ENCODE measurements around the gene ERVK3-1. TPM values are rescaled to one million over a fixed set of nuclear protein-coding genes. Genes with fewer than 3 reads are reported as not detected.
"Not testable (repeated sequence)": the region's sequence is repeated elsewhere in the genome, so short reads cannot be mapped to it uniquely, and the experiment has no call there.

ERVK3-1 gene
- total and polyA plus RNA-seq, 9 donors, result 28.8 to 37.1 (median 31.8) TPM

- no CpG with 5 or more reads among the region's 7 CpGs for WGBS (ENCODE audit: insufficient coverage)
- H3K36me3 ChIP-seq (ENCODE audit: control insufficient read depth, insufficient read depth, low read length), result peaks cover 74% of the 10 kb centered on the region
- no peaks in the 10 kb centered on the region for H3K27me3 ChIP-seq (ENCODE audit: control insufficient read depth, insufficient read depth, low read length)
- H3K4me1 ChIP-seq (ENCODE audit: control insufficient read depth, insufficient read depth, low read length), result no peaks in the 10 kb centered on the region
- DNase-seq, result no peak
- H3K9me3 ChIP-seq (replicated peaks; ENCODE audit: control insufficient read depth, low read depth, low read length), result peaks cover 36% of the 10 kb centered on the region
- H3K27ac ChIP-seq (ENCODE audit: low read length), result no peak overlapping the region
- H3K4me3 ChIP-seq (ENCODE audit: low read length), result no peak overlapping the region
Observed at GRCh38 chr19:58296104-58296503, 9.1 kb upstream of the ERVK3-1 start.

- peaks cover 34% of the 10 kb centered on the region for H3K36me3 ChIP-seq (ENCODE audit: control insufficient read depth, insufficient read depth, low read length)
- no peak overlapping the region for H3K27ac ChIP-seq (ENCODE audit: low read length)
- H3K27me3 ChIP-seq (ENCODE audit: control insufficient read depth, insufficient read depth, low read length), result no peaks in the 10 kb centered on the region
- no peak overlapping the region for H3K4me3 ChIP-seq (ENCODE audit: low read length)
- 88% methylated on average over 7 of the region's 7 CpGs for WGBS (ENCODE audit: insufficient coverage)
- peaks cover 4% of the 10 kb centered on the region for H3K9me3 ChIP-seq (replicated peaks; ENCODE audit: control insufficient read depth, low read depth, low read length)
- DNase-seq, result no peak
- H3K4me1 ChIP-seq (ENCODE audit: control insufficient read depth, insufficient read depth, low read length), result peaks cover under 1% of the 10 kb centered on the region
Observed at GRCh38 chr19:58300620-58301019, 4.6 kb upstream of the ERVK3-1 start.

- Histone ChIP-seq H3K9me3 (replicated peaks; ENCODE audit: control insufficient read depth, low read depth, low read length) (no peaks in the 10 kb centered on the region), H3K27me3 (ENCODE audit: control insufficient read depth, insufficient read depth, low read length) (no peaks in the 10 kb centered on the region), H3K4me3 (ENCODE audit: low read length) (no peak overlapping the region), H3K36me3 (ENCODE audit: control insufficient read depth, insufficient read depth, low read length) (peaks cover 38% of the 10 kb centered on the region), H3K4me1 (ENCODE audit: control insufficient read depth, insufficient read depth, low read length) (peaks cover 5% of the 10 kb centered on the region), H3K27ac (ENCODE audit: low read length) (peak overlapping the region; percentile 71)
- 100% methylated on average over 1 of the region's 7 CpGs for WGBS (ENCODE audit: insufficient coverage)
- DNase-seq, result no peak
Observed at GRCh38 chr19:58304255-58304654, 922 bp upstream of the ERVK3-1 start.

GRCh38 chr19:58304748-58305064 lies 471 bp upstream of the ERVK3-1 start:
- Histone ChIP-seq H3K4me1 (ENCODE audit: control insufficient read depth, insufficient read depth, low read length) (peaks cover 5% of the 10 kb centered on the region), H3K4me3 (ENCODE audit: low read length) (peak overlapping the region; percentile 99), H3K27ac (ENCODE audit: low read length) (peak overlapping the region; percentile 71), H3K36me3 (ENCODE audit: control insufficient read depth, insufficient read depth, low read length) (peaks cover 38% of the 10 kb centered on the region), H3K27me3 (ENCODE audit: control insufficient read depth, insufficient read depth, low read length) (no peaks in the 10 kb centered on the region), H3K9me3 (replicated peaks; ENCODE audit: control insufficient read depth, low read depth, low read length) (no peaks in the 10 kb centered on the region)
- 0% methylated on average over 2 of the region's 7 CpGs for WGBS (ENCODE audit: insufficient coverage)
- no peak for DNase-seq

- Histone ChIP-seq H3K27me3 (ENCODE audit: control insufficient read depth, insufficient read depth, low read length) (no peaks in the 10 kb centered on the region), H3K27ac (ENCODE audit: low read length) (peak overlapping the region; percentile 94), H3K9me3 (replicated peaks; ENCODE audit: control insufficient read depth, low read depth, low read length) (no peaks in the 10 kb centered on the region), H3K36me3 (ENCODE audit: control insufficient read depth, insufficient read depth, low read length) (peaks cover 26% of the 10 kb centered on the region), H3K4me1 (ENCODE audit: control insufficient read depth, insufficient read depth, low read length) (peaks cover 5% of the 10 kb centered on the region), H3K4me3 (ENCODE audit: low read length) (peak overlapping the region; percentile 99)
- 58% methylated on average over 12 of the region's 12 CpGs for WGBS (ENCODE audit: insufficient coverage)
- no peak for DNase-seq
Observed at GRCh38 chr19:58305932-58306323, 751 bp downstream of the ERVK3-1 start.

GRCh38 chr19:58307736-58308135 lies 2.6 kb downstream of the ERVK3-1 start:
- Histone ChIP-seq H3K27ac (ENCODE audit: low read length) (no peak overlapping the region), H3K4me3 (ENCODE audit: low read length) (no peak overlapping the region), H3K27me3 (ENCODE audit: control insufficient read depth, insufficient read depth, low read length) (no peaks in the 10 kb centered on the region), H3K9me3 (replicated peaks; ENCODE audit: control insufficient read depth, low read depth, low read length) (no peaks in the 10 kb centered on the region), H3K36me3 (ENCODE audit: control insufficient read depth, insufficient read depth, low read length) (peaks cover 36% of the 10 kb centered on the region), H3K4me1 (ENCODE audit: control insufficient read depth, insufficient read depth, low read length) (peaks cover 5% of the 10 kb centered on the region)
- WGBS (ENCODE audit: insufficient coverage), result 80% methylated on average over 2 of the region's 4 CpGs
- DNase-seq, result no peak

- not testable (repeated sequence) for H3K27ac ChIP-seq (ENCODE audit: low read length); H3K4me1 ChIP-seq (ENCODE audit: control insufficient read depth, insufficient read depth, low read length); H3K9me3 ChIP-seq (replicated peaks; ENCODE audit: control insufficient read depth, low read depth, low read length); H3K4me3 ChIP-seq (ENCODE audit: low read length); H3K27me3 ChIP-seq (ENCODE audit: control insufficient read depth, insufficient read depth, low read length)
- no CpG with 5 or more reads among the region's 13 CpGs for WGBS (ENCODE audit: insufficient coverage)
- DNase-seq, result peak; percentile 27
- H3K36me3 ChIP-seq (ENCODE audit: control insufficient read depth, insufficient read depth, low read length), result peaks cover 59% of the 10 kb centered on the region
Observed at GRCh38 chr19:58310685-58311084, 5.5 kb downstream of the ERVK3-1 start.

- Histone ChIP-seq H3K27ac (ENCODE audit: low read length) (no peak overlapping the region), H3K9me3 (replicated peaks; ENCODE audit: control insufficient read depth, low read depth, low read length) (no peaks in the 10 kb centered on the region), H3K4me3 (ENCODE audit: low read length) (no peak overlapping the region), H3K4me1 (ENCODE audit: control insufficient read depth, insufficient read depth, low read length) (no peaks in the 10 kb centered on the region), H3K36me3 (ENCODE audit: control insufficient read depth, insufficient read depth, low read length) (peaks cover 63% of the 10 kb centered on the region), H3K27me3 (ENCODE audit: control insufficient read depth, insufficient read depth, low read length) (no peaks in the 10 kb centered on the region)
- DNase-seq, result no peak
- WGBS (ENCODE audit: insufficient coverage), result 89% methylated on average over 5 of the region's 7 CpGs
Observed at GRCh38 chr19:58311345-58311865, 6.2 kb downstream of the ERVK3-1 start.

- no peaks in the 10 kb centered on the region for H3K4me1 ChIP-seq (ENCODE audit: control insufficient read depth, insufficient read depth, low read length)
- no peaks in the 10 kb centered on the region for H3K27me3 ChIP-seq (ENCODE audit: control insufficient read depth, insufficient read depth, low read length)
- H3K27ac ChIP-seq (ENCODE audit: low read length), result no peak overlapping the region
- DNase-seq, result no peak
- no peak overlapping the region for H3K4me3 ChIP-seq (ENCODE audit: low read length)
- no peaks in the 10 kb centered on the region for H3K9me3 ChIP-seq (replicated peaks; ENCODE audit: control insufficient read depth, low read depth, low read length)
- WGBS (ENCODE audit: insufficient coverage), result 100% methylated on average over 1 of the region's 2 CpGs
- H3K36me3 ChIP-seq (ENCODE audit: control insufficient read depth, insufficient read depth, low read length), result peaks cover 44% of the 10 kb centered on the region
Observed at GRCh38 chr19:58315580-58315979, 10.4 kb downstream of the ERVK3-1 start.

GRCh38 chr19:58317476-58318072 lies 12.4 kb downstream of the ERVK3-1 start:
- peak; percentile 51 for DNase-seq
- H3K27me3 ChIP-seq (ENCODE audit: control insufficient read depth, insufficient read depth, low read length), result no peaks in the 10 kb centered on the region
- H3K27ac ChIP-seq (ENCODE audit: low read length), result no peak overlapping the region
- no peak overlapping the region for H3K4me3 ChIP-seq (ENCODE audit: low read length)
- H3K9me3 ChIP-seq (replicated peaks; ENCODE audit: control insufficient read depth, low read depth, low read length), result no peaks in the 10 kb centered on the region
- no peaks in the 10 kb centered on the region for H3K4me1 ChIP-seq (ENCODE audit: control insufficient read depth, insufficient read depth, low read length)
- peaks cover 31% of the 10 kb centered on the region for H3K36me3 ChIP-seq (ENCODE audit: control insufficient read depth, insufficient read depth, low read length)
- WGBS (ENCODE audit: insufficient coverage), result no CpG with 5 or more reads among the region's 7 CpGs

- Histone ChIP-seq H3K4me3 (ENCODE audit: low read length) (no peak overlapping the region), H3K36me3 (ENCODE audit: control insufficient read depth, insufficient read depth, low read length) (peaks cover 27% of the 10 kb centered on the region), H3K4me1 (ENCODE audit: control insufficient read depth, insufficient read depth, low read length) (no peaks in the 10 kb centered on the region), H3K9me3 (replicated peaks; ENCODE audit: control insufficient read depth, low read depth, low read length) (no peaks in the 10 kb centered on the region), H3K27me3 (ENCODE audit: control insufficient read depth, insufficient read depth, low read length) (no peaks in the 10 kb centered on the region), H3K27ac (ENCODE audit: low read length) (no peak overlapping the region)
- DNase-seq, result no peak
- WGBS (ENCODE audit: insufficient coverage), result no CpG with 5 or more reads among the region's 4 CpGs
Observed at GRCh38 chr19:58318297-58318696, 13.1 kb downstream of the ERVK3-1 start.

Measured in muscle of leg (tissue), 11 donors.